ENCODE measurements around the gene SLCO1B3.

Gene SLCO1B3

DNA sequence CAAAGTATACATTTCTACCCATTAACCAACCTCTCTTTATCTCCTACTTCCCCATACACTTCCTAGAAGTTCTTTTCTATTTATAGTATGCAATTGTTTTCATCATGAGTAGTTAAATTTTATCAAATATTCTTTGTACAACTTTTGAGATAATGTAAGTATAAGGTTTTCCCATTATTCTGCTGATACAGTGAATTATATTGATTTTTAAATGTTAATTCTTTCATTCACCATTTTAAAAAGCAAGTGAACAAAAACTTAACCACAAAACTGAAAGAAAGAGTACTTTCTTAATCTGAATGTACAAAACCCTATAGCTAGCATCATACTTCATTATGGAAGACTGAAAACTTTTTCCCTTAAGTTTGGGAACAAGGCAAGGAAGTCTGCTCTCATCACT lies 9.5 kb upstream of the SLCO1B3 start:
- DNase-seq (ENCODE audit: low read depth), result no peak
- no peak overlapping the region for H3K4me3 ChIP-seq (ENCODE audit: low read depth, low read length)
- TF ChIP-seq, protein P1, sequence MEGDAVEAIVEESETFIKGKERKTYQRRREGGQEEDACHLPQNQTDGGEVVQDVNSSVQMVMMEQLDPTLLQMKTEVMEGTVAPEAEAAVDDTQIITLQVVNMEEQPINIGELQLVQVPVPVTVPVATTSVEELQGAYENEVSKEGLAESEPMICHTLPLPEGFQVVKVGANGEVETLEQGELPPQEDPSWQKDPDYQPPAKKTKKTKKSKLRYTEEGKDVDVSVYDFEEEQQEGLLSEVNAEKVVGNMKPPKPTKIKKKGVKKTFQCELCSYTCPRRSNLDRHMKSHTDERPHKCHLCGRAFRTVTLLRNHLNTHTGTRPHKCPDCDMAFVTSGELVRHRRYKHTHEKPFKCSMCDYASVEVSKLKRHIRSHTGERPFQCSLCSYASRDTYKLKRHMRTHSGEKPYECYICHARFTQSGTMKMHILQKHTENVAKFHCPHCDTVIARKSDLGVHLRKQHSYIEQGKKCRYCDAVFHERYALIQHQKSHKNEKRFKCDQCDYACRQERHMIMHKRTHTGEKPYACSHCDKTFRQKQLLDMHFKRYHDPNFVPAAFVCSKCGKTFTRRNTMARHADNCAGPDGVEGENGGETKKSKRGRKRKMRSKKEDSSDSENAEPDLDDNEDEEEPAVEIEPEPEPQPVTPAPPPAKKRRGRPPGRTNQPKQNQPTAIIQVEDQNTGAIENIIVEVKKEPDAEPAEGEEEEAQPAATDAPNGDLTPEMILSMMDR (IDR thresholded peaks at IDR 0.05; ENCODE audit: low read depth, low read length, missing control alignments), result no peak

DNA sequence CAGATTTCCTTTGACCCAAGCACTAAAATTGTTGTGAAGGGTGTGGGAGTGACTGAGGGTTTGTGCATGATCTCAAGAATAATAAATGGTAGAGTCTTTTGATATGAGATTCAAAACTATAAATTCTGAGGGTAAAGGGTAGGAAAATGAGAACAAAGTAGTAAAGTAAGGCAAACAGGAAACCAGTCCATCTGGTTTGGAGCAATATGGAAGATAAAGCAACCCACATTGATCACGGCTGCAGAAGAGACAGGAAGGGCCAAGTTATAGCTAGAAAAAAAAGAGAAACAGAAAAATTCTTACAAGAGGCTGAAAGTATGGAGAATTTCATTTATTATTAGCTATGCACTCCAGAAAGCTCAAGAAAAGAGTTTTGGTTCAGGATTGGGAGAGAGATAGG lies 4.6 kb upstream of the SLCO1B3 start:
- no peak overlapping the region for H3K4me3 ChIP-seq (ENCODE audit: low read depth, low read length)
- TF ChIP-seq, protein P1 (IDR thresholded peaks at IDR 0.05; ENCODE audit: low read depth, low read length, missing control alignments), result no peak
- DNase-seq (ENCODE audit: low read depth), result no peak

DNA sequence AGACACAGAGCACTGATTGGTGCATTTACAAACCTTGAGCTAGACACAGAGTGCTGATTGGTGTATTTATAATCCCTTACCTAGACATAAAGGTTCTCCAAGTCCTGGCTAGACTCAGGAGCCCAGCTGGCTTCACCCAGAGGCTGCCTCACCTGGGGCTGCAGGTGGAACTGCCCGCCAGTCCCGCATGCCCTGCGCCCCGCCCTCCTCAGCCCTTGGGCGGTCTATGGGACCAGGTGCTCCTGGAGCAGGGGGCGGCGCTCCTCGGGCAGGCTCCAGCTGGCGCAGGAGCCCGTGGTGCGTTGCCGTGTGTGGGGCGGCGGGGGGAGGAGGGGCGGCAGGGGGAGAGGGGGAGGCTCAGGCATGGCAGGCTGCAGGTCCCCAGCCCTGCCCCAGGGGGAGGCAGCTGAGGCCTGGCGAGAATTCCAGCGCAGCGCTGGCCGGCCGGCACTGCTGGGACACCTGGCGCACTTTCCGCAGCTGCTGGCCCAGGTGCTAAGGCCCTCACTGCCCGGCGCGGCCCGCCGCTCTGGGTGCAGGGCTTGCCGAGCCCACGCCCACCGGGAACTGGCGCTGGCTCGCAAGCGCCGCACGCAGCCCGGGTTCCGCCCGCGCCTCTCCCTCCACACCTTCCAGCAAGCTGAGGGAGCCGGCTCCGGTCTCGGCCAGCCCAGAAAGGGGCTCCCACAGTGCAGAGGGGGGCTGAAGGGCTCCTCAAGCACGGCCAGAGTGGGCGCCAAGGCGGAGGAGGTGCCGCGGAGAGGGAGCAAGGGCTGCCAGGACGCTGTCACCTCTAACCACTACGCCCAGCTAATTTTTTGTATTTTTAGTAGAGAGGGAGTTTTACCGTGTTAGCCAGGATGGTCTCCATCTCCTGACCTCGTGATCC lies 3.1 kb upstream of the SLCO1B3 start:
- TF ChIP-seq, protein P1 (IDR thresholded peaks at IDR 0.05; ENCODE audit: low read depth, low read length, missing control alignments), result no peak
- no peak for DNase-seq (ENCODE audit: low read depth)
- H3K4me3 ChIP-seq (ENCODE audit: low read depth, low read length), result no peak overlapping the region

DNA sequence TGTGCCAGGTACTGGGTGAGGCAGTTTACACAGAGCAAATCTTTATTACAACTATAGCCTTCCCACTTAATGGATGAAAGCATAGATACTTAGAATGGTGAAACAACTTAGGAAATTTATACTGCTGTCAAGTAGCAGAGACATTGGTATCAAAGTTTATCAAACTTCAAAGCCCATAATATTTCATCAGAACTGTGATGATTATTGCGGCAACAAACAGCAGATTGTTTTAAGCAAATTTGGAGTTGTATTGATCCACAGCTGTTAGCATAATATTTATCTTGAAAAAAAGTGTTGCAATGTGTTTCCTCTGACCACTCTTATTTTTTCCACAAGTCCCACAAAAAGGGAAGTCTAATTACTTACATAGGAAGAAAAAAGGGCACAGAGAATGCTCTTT lies 2.0 kb upstream of the SLCO1B3 start:
- H3K4me3 ChIP-seq (ENCODE audit: low read depth, low read length), result no peak overlapping the region
- DNase-seq (ENCODE audit: low read depth), result no peak
- TF ChIP-seq, protein P1 (IDR thresholded peaks at IDR 0.05; ENCODE audit: low read depth, low read length, missing control alignments), result no peak

DNA sequence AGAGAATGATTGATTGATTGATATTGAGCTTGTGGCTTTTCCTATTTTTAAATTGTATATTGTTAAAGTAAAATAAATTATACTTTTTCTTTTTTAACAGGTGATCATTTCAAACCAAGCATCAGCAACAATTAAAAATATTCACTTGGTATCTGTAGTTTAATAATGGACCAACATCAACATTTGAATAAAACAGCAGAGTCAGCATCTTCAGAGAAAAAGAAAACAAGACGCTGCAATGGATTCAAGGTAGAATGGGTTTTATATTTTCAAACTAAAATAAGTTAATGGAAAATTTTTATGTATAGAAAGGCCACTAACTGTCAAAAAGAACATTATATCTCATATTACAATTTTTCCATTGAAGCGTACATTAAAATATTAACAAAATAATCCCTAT lies 5.1 kb downstream of the SLCO1B3 start:
- no peak for DNase-seq (ENCODE audit: low read depth)
- no peak overlapping the region for H3K4me3 ChIP-seq (ENCODE audit: low read depth, low read length)
- TF ChIP-seq, protein P1 (IDR thresholded peaks at IDR 0.05; ENCODE audit: low read depth, low read length, missing control alignments), result no peak

DNA sequence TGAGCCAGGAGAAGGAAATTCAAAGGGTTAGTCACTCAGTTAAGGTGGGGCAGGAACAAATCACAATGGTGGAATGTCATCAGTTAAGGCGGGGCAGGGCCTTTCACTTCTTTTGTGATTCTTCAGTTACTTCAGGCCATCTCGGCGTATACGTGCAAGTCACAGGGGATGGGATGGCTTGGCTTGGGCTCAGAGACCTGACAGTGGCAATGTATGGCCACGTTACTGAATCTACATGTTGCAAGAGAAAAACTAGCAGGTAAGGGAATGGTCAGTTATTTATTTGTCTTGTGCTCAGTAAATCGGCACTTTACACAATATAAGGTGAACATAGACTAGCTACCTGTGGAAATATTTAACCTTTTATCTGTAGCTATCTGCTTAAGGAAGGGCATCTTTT lies 11.9 kb downstream of the SLCO1B3 start:
- H3K4me3 ChIP-seq (ENCODE audit: low read depth, low read length), result no peak overlapping the region
- DNase-seq (ENCODE audit: low read depth), result no peak

More for the DNA sequence above, 11.9 kb downstream of the SLCO1B3 start:
- TF ChIP-seq, protein P1 (IDR thresholded peaks at IDR 0.05; ENCODE audit: low read depth, low read length, missing control alignments), result no peak
